CD14-positive monocyte (primary cell): ENCODE data around the gene UNCX. TPM values are rescaled to one million over a fixed set of nuclear protein-coding genes. Genes with fewer than 3 reads are reported as not detected.
A peak's percentile ranks its signal among the peaks of the same experiment; 100 is the strongest.

Experiments
- DNase-seq, 3 donors: peaks; one replicate each; pipeline ENCODE4 v3.0.0-alpha.2; 2011 to 2022
- H2AFZ ChIP-seq: 2 replicates; pipeline ENCODE4 v1.6.0; 2012; ENCODE audit warnings: mild to moderate bottlenecking, low read depth, low read length, inconsistent platforms; ENCODE audit not compliant: insufficient read depth, poor library complexity, severe bottlenecking
- H3K27ac ChIP-seq, 2 donors: 1 replicate in 1 of 2; 2 replicates in 1 of 2; pipeline ENCODE4 v1.5.1; 2012 to 2013; ENCODE audit warnings: low read length in 2 of 2, control low read depth in 1 of 2, inconsistent platforms in 1 of 2, low read depth in 1 of 2, mild to moderate bottlenecking in 1 of 2
- H3K27me3 ChIP-seq, 2 donors: one replicate each; pipeline versions ENCODE4 v1.6.0 to v1.6.1; 2011 to 2013; ENCODE audit warnings: low read length in 2 of 2; ENCODE audit not compliant: control insufficient read depth in 2 of 2, insufficient read depth in 2 of 2
- H3K36me3 ChIP-seq, 2 donors: replicated peaks in 1 of 2; 1 replicate in 1 of 2; 2 replicates in 1 of 2; pipeline versions ENCODE4 v1.5.1 to v1.6.1; 2012 to 2013; ENCODE audit warnings: low read length in 2 of 2, control low read depth in 1 of 2, inconsistent platforms in 1 of 2, mild to moderate bottlenecking in 1 of 2; ENCODE audit not compliant: insufficient read depth in 2 of 2, control insufficient read depth in 1 of 2
- H3K4me1 ChIP-seq, 2 donors: 1 replicate in 1 of 2; 2 replicates in 1 of 2; pipeline versions ENCODE4 v1.5.1 to v1.6.1; 2012 to 2013; ENCODE audit warnings: low read length in 2 of 2, control low read depth in 1 of 2, inconsistent platforms in 1 of 2, mild to moderate bottlenecking in 1 of 2, moderate library complexity in 1 of 2; ENCODE audit not compliant: insufficient read depth in 2 of 2, control insufficient read depth in 1 of 2
- H3K4me2 ChIP-seq: replicated peaks from 2 replicates; pipeline ENCODE3; 2012; ENCODE audit warnings: low read length, moderate library complexity, mild to moderate bottlenecking; ENCODE audit not compliant: poor library complexity, severe bottlenecking; ENCODE audit errors: extremely low read depth
- H3K4me3 ChIP-seq, 3 experiments: fragments of 200-600 bp in 1 of 3; sonication (generic) in 1 of 3; replicated peaks in 1 of 3; 1 replicate in 2 of 3; 2 replicates in 1 of 3; pipeline ENCODE4 v1.5.1; 2011 to 2013; ENCODE audit warnings: low read length in 3 of 3, mild to moderate bottlenecking in 3 of 3, control low read depth in 2 of 3, low read depth in 2 of 3, inconsistent platforms in 1 of 3, moderate library complexity in 1 of 3
- H3K79me2 ChIP-seq: 2 replicates; pipeline ENCODE4 v1.6.0; 2012; ENCODE audit warnings: mild to moderate bottlenecking, control low read depth, inconsistent platforms, low read length, moderate library complexity; ENCODE audit not compliant: insufficient read depth
- H3K9ac ChIP-seq: 2 replicates; pipeline ENCODE4 v1.6.0; 2017; ENCODE audit warnings: low read length, mild to moderate bottlenecking; ENCODE audit not compliant: insufficient read depth, poor library complexity, severe bottlenecking
- H3K9me3 ChIP-seq, 2 donors: replicated peaks in 1 of 2; 1 replicate in 1 of 2; 2 replicates in 1 of 2; pipeline versions ENCODE4 v1.5.1 to v1.6.1; 2012 to 2013; ENCODE audit warnings: low read length in 2 of 2, control low read depth in 1 of 2; ENCODE audit not compliant: control insufficient read depth in 1 of 2, insufficient read depth in 1 of 2
- H4K20me1 ChIP-seq: 2 replicates; pipeline ENCODE4 v1.6.0; 2012; ENCODE audit warnings: mild to moderate bottlenecking, low read length, control low read depth, moderate library complexity; ENCODE audit not compliant: insufficient read depth
- H3K27ac Mint-ChIP-seq, 7 donors: one replicate each; pipeline ENCODE4 v1.8.0; 2020; ENCODE audit warnings: mild to moderate bottlenecking in 7 of 7, mixed read lengths in 7 of 7, moderate library complexity in 6 of 7, inconsistent platforms in 2 of 7
- H3K27me3 Mint-ChIP-seq, 3 donors: one replicate each; pipeline ENCODE4 v1.8.0; 2021 to 2022; ENCODE audit warnings: low read depth in 3 of 3, mild to moderate bottlenecking in 3 of 3, mixed read lengths in 3 of 3, moderate library complexity in 3 of 3, inconsistent platforms in 1 of 3
- H3K36me3 Mint-ChIP-seq, 2 donors: one replicate each; pipeline ENCODE4 v1.8.0; 2020; ENCODE audit warnings: mixed read lengths in 2 of 2, inconsistent platforms in 1 of 2, mild to moderate bottlenecking in 1 of 2
- H3K4me1 Mint-ChIP-seq: one replicate; pipeline ENCODE4 v1.8.0; 2020; ENCODE audit warnings: mild to moderate bottlenecking, mixed read lengths
- H3K4me3 Mint-ChIP-seq, 2 donors: one replicate each; pipeline ENCODE4 v1.8.0; 2020; ENCODE audit warnings: mild to moderate bottlenecking in 2 of 2, mixed read lengths in 2 of 2, moderate library complexity in 1 of 2
- H3K9me3 Mint-ChIP-seq, 7 donors: one replicate each; pipeline ENCODE4 v1.8.0; 2020 to 2022; ENCODE audit warnings: mixed read lengths in 7 of 7, mild to moderate bottlenecking in 6 of 7, moderate library complexity in 6 of 7, inconsistent platforms in 2 of 7
- CTCF ChIP-seq: fragments of 200-600 bp; IDR thresholded peaks from one replicate; pipeline ENCODE4 v1.8.0; 2022; ENCODE audit warnings: antibody characterized with exemption, mild to moderate bottlenecking
- WGBS: methylation state at CpG from one replicate; pipeline ENCODE4 v1.1.5; 2013; ENCODE audit warnings: missing lambda C conversion rate; ENCODE audit not compliant: insufficient coverage; 5-methylcytosine and 5-hydroxymethylcytosine counted together
- intact Hi-C, 2 donors: fragments of 100-400 bp; cut with micrococcal nuclease; formaldehyde crosslinking; loops; one replicate each; pipeline versions ENCODE4 v1.15.0 to v1.15.1; 2023
- polyA plus RNA-seq, 3 donors: library from polyadenylated mRNA; depleted of rRNA in 1 of 3; unstranded in 2 of 3; stranded (reverse) in 1 of 3; fragments of 300-500 nt in 2 of 3; fragments of >200 nt in 1 of 3; fragmentation: Illumina TruSeq in 2 of 3; gene quantifications; 1 replicate in 2 of 3; 2 replicates in 1 of 3; pipeline ENCODE4 v1.2.3, GENCODE V29; 2012 to 2021

The UNCX gene
- polyA plus RNA-seq, 3 donors = not detected

- intact Hi-C loops = no loop called here
- Mint-ChIP-seq H3K27ac (no peak overlapping the region), H3K4me3 (peak overlapping the region in 1 of 2 donors; percentile 79), H3K27me3 (peaks cover 73 to 83% (median 81%) of the 10 kb centered on the region in 3 donors), H3K36me3 (peaks cover 0 to 10% of the 10 kb centered on the region in 2 donors), H3K4me1 (peaks cover 5% of the 10 kb centered on the region), H3K9me3 (peaks cover 0 to 32% (median 7%) of the 10 kb centered on the region in 7 donors)
- H3K9me3 ChIP-seq = peaks cover 0 to 15% of the 10 kb centered on the region in 2 donors
- no peak for TF ChIP-seq CTCF
- no peak overlapping the region for H3K4me2 ChIP-seq
- H3K4me3 ChIP-seq = no peak overlapping the region
- no peak for DNase-seq
- H3K9ac ChIP-seq = no peak overlapping the region
- WGBS = 3% methylated on average over 33 of the region's 37 CpGs
- no peaks in the 10 kb centered on the region for H3K79me2 ChIP-seq
- H3K27me3 ChIP-seq = peaks cover 60 to 80% of the 10 kb centered on the region in 2 donors
- no peak overlapping the region for H2AFZ ChIP-seq
- no peaks in the 10 kb centered on the region for H3K36me3 ChIP-seq
- no peak overlapping the region for H3K27ac ChIP-seq
- no peaks in the 10 kb centered on the region for H4K20me1 ChIP-seq
- no peaks in the 10 kb centered on the region for H3K4me1 ChIP-seq
These were observed 2.3 kb downstream of the UNCX start for GRCh38 chr7:1234881-1235500.

GRCh38 chr7:1235501-1236131 lies 2.9 kb downstream of the UNCX start:
- Histone ChIP-seq H3K79me2 (no peaks in the 10 kb centered on the region), H4K20me1 (no peaks in the 10 kb centered on the region), H3K27me3 (peaks cover 61 to 81% of the 10 kb centered on the region in 2 donors), H3K9me3 (peaks cover 0 to 20% of the 10 kb centered on the region in 2 donors), H3K4me3 (no peak overlapping the region), H3K9ac (no peak overlapping the region), H3K36me3 (no peaks in the 10 kb centered on the region), H3K4me2 (no peak overlapping the region), H3K4me1 (no peaks in the 10 kb centered on the region), H2AFZ (no peak overlapping the region), H3K27ac (no peak overlapping the region)
- no peak for TF ChIP-seq CTCF
- H3K9me3 Mint-ChIP-seq = peaks cover 0 to 29% (median 7%) of the 10 kb centered on the region in 7 donors
- intact Hi-C loops = no loop called here
- H3K4me1 Mint-ChIP-seq = peaks cover 5% of the 10 kb centered on the region
- H3K36me3 Mint-ChIP-seq = peaks cover 0 to 10% of the 10 kb centered on the region in 2 donors
- H3K4me3 Mint-ChIP-seq = peak overlapping the region; percentile 27 to 83
- H3K27ac Mint-ChIP-seq = no peak overlapping the region
- peaks cover 76 to 85% (median 83%) of the 10 kb centered on the region in 3 donors for H3K27me3 Mint-ChIP-seq
- DNase-seq = no peak
- under 1% methylated on average over 66 of the region's 66 CpGs for WGBS
